ENCODE data around the gene SNIP1. TPM values are rescaled to one million over a fixed set of nuclear protein-coding genes. Genes with fewer than 3 reads are reported as not detected.
A peak's percentile ranks its signal among the peaks of the same experiment; 100 is the strongest.
"Not testable (repeated sequence)": the region's sequence is repeated elsewhere in the genome, so short reads cannot be mapped to it uniquely, and the experiment has no call there.

Gene SNIP1
- polyA plus RNA-seq, 1 donor from 2014 or later = 9.5 TPM

- peaks cover 3% of the 10 kb centered on the region for H3F3A ChIP-seq (ENCODE audit: insufficient read depth, low read length, poor library complexity, severe bottlenecking)
- H3K9me3 ChIP-seq (ENCODE audit: low read length) = no peaks in the 10 kb centered on the region
- peak overlapping the region; percentile 95 for H3K27ac ChIP-seq (ENCODE audit: low read length)
- H3K9ac ChIP-seq (ENCODE audit: low read length) = peak overlapping the region; percentile 89
- peaks cover 6% of the 10 kb centered on the region for H3K36me3 ChIP-seq (ENCODE audit: insufficient read depth, low read length)
- TF ChIP-seq MXI1 (conservative IDR thresholded peaks at IDR 0.05; ENCODE audit: poor library complexity, severe bottlenecking) = no peak
- TF ChIP-seq RAD21 (conservative IDR thresholded peaks at IDR 0.05) = peak; percentile 43
- TF ChIP-seq POLR2AphosphoS5 (IDR thresholded peaks at IDR 0.05) = peak; percentile 41
- H4K20me1 ChIP-seq (ENCODE audit: insufficient read depth) = no peaks in the 10 kb centered on the region
- H2AFZ ChIP-seq (ENCODE audit: low read depth, low read length) = peak overlapping the region; percentile 62
- peak overlapping the region; percentile 17 for H3K4me2 ChIP-seq (ENCODE audit: low read length)
- peaks cover 34% of the 10 kb centered on the region for H3K79me2 ChIP-seq (replicated peaks; ENCODE audit: insufficient read depth, low read length)
- H3K9me2 ChIP-seq (ENCODE audit: insufficient read depth, low read length) = no peaks in the 10 kb centered on the region
- H3K27me3 ChIP-seq (ENCODE audit: insufficient read depth, low read depth, low read length) = no peaks in the 10 kb centered on the region
- H3K4me3 ChIP-seq (ENCODE audit: low read length) = peak overlapping the region; percentile 76
Observed at GRCh38 chr1:37513795-37514349, 40.2 kb downstream of the SNIP1 start.

GRCh38 chr1:37509181-37509580, 44.9 kb downstream of the SNIP1 start:
- TF ChIP-seq RAD21 (conservative IDR thresholded peaks at IDR 0.05) (no peak), EZH2 (IDR thresholded peaks at IDR 0.05; ENCODE audit: borderline replicate concordance, insufficient read depth, low read length, poor library complexity, severe bottlenecking) (no peak), POLR2AphosphoS5 (IDR thresholded peaks at IDR 0.05) (no peak)
- Histone ChIP-seq H2AFZ (ENCODE audit: low read depth, low read length) (no peak overlapping the region), H3K4me2 (ENCODE audit: low read length) (no peak overlapping the region), H3K9me2 (ENCODE audit: insufficient read depth, low read length) (no peaks in the 10 kb centered on the region), H3K4me3 (ENCODE audit: low read length) (no peak overlapping the region), H3K9ac (ENCODE audit: low read length) (no peak overlapping the region), H3K9me3 (ENCODE audit: low read length) (no peaks in the 10 kb centered on the region), H4K20me1 (ENCODE audit: insufficient read depth) (no peaks in the 10 kb centered on the region), H3K27me3 (ENCODE audit: insufficient read depth, low read depth, low read length) (no peaks in the 10 kb centered on the region), H3K27ac (ENCODE audit: low read length) (no peak overlapping the region), H3F3A (ENCODE audit: insufficient read depth, low read length, poor library complexity, severe bottlenecking) (peaks cover 3% of the 10 kb centered on the region), H3K79me2 (replicated peaks; ENCODE audit: insufficient read depth, low read length) (peaks cover 34% of the 10 kb centered on the region), H3K36me3 (ENCODE audit: insufficient read depth, low read length) (peaks cover 13% of the 10 kb centered on the region)

- H3K9me2 ChIP-seq (ENCODE audit: insufficient read depth, low read length) = no peaks in the 10 kb centered on the region
- no peaks in the 10 kb centered on the region for H3F3A ChIP-seq (ENCODE audit: insufficient read depth, low read length, poor library complexity, severe bottlenecking)
- no peak overlapping the region for H3K9ac ChIP-seq (ENCODE audit: low read length)
- H2AFZ ChIP-seq (ENCODE audit: low read depth, low read length) = no peak overlapping the region
- no peak overlapping the region for H3K4me3 ChIP-seq (ENCODE audit: low read length)
- no peaks in the 10 kb centered on the region for H3K27me3 ChIP-seq (ENCODE audit: insufficient read depth, low read depth, low read length)
- peaks cover 13% of the 10 kb centered on the region for H3K36me3 ChIP-seq (ENCODE audit: insufficient read depth, low read length)
- no peak overlapping the region for H3K27ac ChIP-seq (ENCODE audit: low read length)
- peaks cover 15% of the 10 kb centered on the region for H3K79me2 ChIP-seq (replicated peaks; ENCODE audit: insufficient read depth, low read length)
- no peaks in the 10 kb centered on the region for H4K20me1 ChIP-seq (ENCODE audit: insufficient read depth)
- TF ChIP-seq MXI1 (conservative IDR thresholded peaks at IDR 0.05; ENCODE audit: poor library complexity, severe bottlenecking) (no peak), SMC3 (conservative IDR thresholded peaks at IDR 0.05; ENCODE audit: poor library complexity) (no peak), POLR2AphosphoS5 (IDR thresholded peaks at IDR 0.05) (no peak), EP300 (conservative IDR thresholded peaks at IDR 0.05; ENCODE audit: poor library complexity, severe bottlenecking) (no peak), REST (IDR thresholded peaks at IDR 0.05; ENCODE audit: borderline replicate concordance) (no peak), TAF1 (IDR thresholded peaks at IDR 0.05; ENCODE audit: low read depth) (no peak), EZH2 (IDR thresholded peaks at IDR 0.05; ENCODE audit: borderline replicate concordance, insufficient read depth, low read length, poor library complexity, severe bottlenecking) (no peak), RAD21 (conservative IDR thresholded peaks at IDR 0.05) (no peak), CTCF (IDR thresholded peaks at IDR 0.05; ENCODE audit: poor library complexity, severe bottlenecking) (no peak)
- no peaks in the 10 kb centered on the region for H3K9me3 ChIP-seq (ENCODE audit: low read length)
- H3K4me2 ChIP-seq (ENCODE audit: low read length) = no peak overlapping the region
Observed at GRCh38 chr1:37506740-37507139, 47.4 kb downstream of the SNIP1 start.

GRCh38 chr1:37502791-37503190, 51.3 kb downstream of the SNIP1 start:
- H3K4me3 ChIP-seq (ENCODE audit: low read length); H3K36me3 ChIP-seq (ENCODE audit: insufficient read depth, low read length); H4K20me1 ChIP-seq (ENCODE audit: insufficient read depth): not testable (repeated sequence)

More at GRCh38 chr1:37502791-37503190, 51.3 kb downstream of the SNIP1 start:
- H3K4me2 ChIP-seq (ENCODE audit: low read length); H3K27ac ChIP-seq (ENCODE audit: low read length); H3K9me2 ChIP-seq (ENCODE audit: insufficient read depth, low read length); H3K9me3 ChIP-seq (ENCODE audit: low read length); H3F3A ChIP-seq (ENCODE audit: insufficient read depth, low read length, poor library complexity, severe bottlenecking); H3K27me3 ChIP-seq (ENCODE audit: insufficient read depth, low read depth, low read length); H3K79me2 ChIP-seq (replicated peaks; ENCODE audit: insufficient read depth, low read length); H3K9ac ChIP-seq (ENCODE audit: low read length); H2AFZ ChIP-seq (ENCODE audit: low read depth, low read length): not testable (repeated sequence)

Data from neural cell (in vitro differentiated cells).